Aorta (tissue), 5 donors: ENCODE results near the gene SPON2. TPM values are rescaled to one million over a fixed set of nuclear protein-coding genes. Genes with fewer than 3 reads are reported as not detected.
A peak's percentile ranks its signal among the peaks of the same experiment; 100 is the strongest.

ENCODE experiments used
- ATAC-seq: fragments of 200-7000 bp; cut with Tn5 transposase; one replicate; pipeline ENCODE4 v1.9.1; 2022; ENCODE audit warnings: moderate library complexity; ENCODE audit not compliant: low FRiP score
- DNase-seq, 2 donors: peaks; one replicate each; pipeline ENCODE4 v3.0.0-alpha.2; 2020
- H3K27ac ChIP-seq, 2 donors: one replicate each; pipeline ENCODE4 v1.5.1; 2013; ENCODE audit warnings: low read length in 2 of 2, mild to moderate bottlenecking in 2 of 2, moderate library complexity in 2 of 2, control low read depth in 1 of 2, inconsistent platforms in 1 of 2, low read depth in 1 of 2
- H3K27me3 ChIP-seq, 2 donors: one replicate each; pipeline ENCODE4 v1.6.1; 2013; ENCODE audit warnings: control low read depth in 1 of 2, low read length in 1 of 2, mild to moderate bottlenecking in 1 of 2, moderate library complexity in 1 of 2; ENCODE audit not compliant: insufficient read depth in 2 of 2, control insufficient read depth in 1 of 2
- H3K36me3 ChIP-seq, 2 donors: one replicate each; pipeline ENCODE4 v1.6.1; 2013; ENCODE audit warnings: control low read depth in 1 of 2, low read length in 1 of 2, mild to moderate bottlenecking in 1 of 2; ENCODE audit not compliant: insufficient read depth in 2 of 2, control insufficient read depth in 1 of 2
- H3K4me1 ChIP-seq, 2 donors: one replicate each; pipeline ENCODE4 v1.6.1; 2013; ENCODE audit warnings: low read length in 2 of 2, control low read depth in 1 of 2, mild to moderate bottlenecking in 1 of 2, moderate library complexity in 1 of 2; ENCODE audit not compliant: insufficient read depth in 2 of 2, control insufficient read depth in 1 of 2
- H3K4me3 ChIP-seq, 2 donors: one replicate each; pipeline ENCODE4 v1.5.1; 2013; ENCODE audit warnings: low read length in 2 of 2, control low read depth in 1 of 2, mild to moderate bottlenecking in 1 of 2
- H3K9me3 ChIP-seq: one replicate; pipeline ENCODE4 v1.6.1; 2013; ENCODE audit warnings: mild to moderate bottlenecking, low read length; ENCODE audit not compliant: control insufficient read depth
- WGBS, 2 donors: extraction: QIAGEN DNeasy Blood & Tissue Kit; methylation state at CpG; one replicate each; pipeline ENCODE4 v1.1.7; 2013; 5-methylcytosine and 5-hydroxymethylcytosine counted together
- intact Hi-C, 2 donors: fragments of 100-400 bp; cut with DNase I; formaldehyde crosslinking; loops; one replicate each; pipeline versions ENCODE4 v1.14.2 to v1.15.0; 2022
- polyA plus RNA-seq, 2 donors: library from polyadenylated mRNA; stranded (reverse); fragments of 200-250 nt; gene quantifications; one replicate each; pipeline ENCODE4 v1.2.3, GENCODE V29; 2013
- total RNA-seq, 2 donors: library from RNA; stranded (reverse); fragmentation: NEBNext Ultra II Directional; extraction: Animal tissue kit (Norgen Biotek cat#: 25700); gene quantifications; one replicate each; pipeline ENCODE4 v1.2.1, GENCODE V29; 2021
- donor health status: healthy with polysubstance abuse.
- donor health status: Bipolar disorder and iron deficiency.
- donor health status: DM: no; HTN: no; CAD: no.
- donor health status: DM: no; HTN: no; CAD: no.
- donor health status: DM: yes; HTN: yes; CAD: no.

Gene SPON2
- total and polyA plus RNA-seq, 4 donors: 4.9 to 40.8 (median 5.5) TPM

GRCh38 chr4:1164956-1165545, 7.3 kb downstream of the SPON2 start:
- Histone ChIP-seq H3K27ac (no peak overlapping the region), H3K4me3 (no peak overlapping the region), H3K4me1 (no peaks in the 10 kb centered on the region), H3K9me3 (no peaks in the 10 kb centered on the region), H3K36me3 (no peaks in the 10 kb centered on the region), H3K27me3 (no peaks in the 10 kb centered on the region)
- DNase-seq: no peak
- intact Hi-C loops: loop anchor here (5.0 to 10.0 kb wide), 3 partner anchors 47 to 180 kb away; partner anchors contain the start of genes UVSSA (in 2 of the 2) and CTBP1 (in 1 of the 2)
- 85 to 98% methylated on average over 13 of the region's 13 CpGs for WGBS, 2 donors
- no peak for ATAC-seq

- H3K4me1 ChIP-seq: no peaks in the 10 kb centered on the region
- ATAC-seq (no peak), DNase-seq (no peak)
- no peak overlapping the region for H3K4me3 ChIP-seq
- no peaks in the 10 kb centered on the region for H3K36me3 ChIP-seq
- no peaks in the 10 kb centered on the region for H3K9me3 ChIP-seq
- H3K27me3 ChIP-seq: no peaks in the 10 kb centered on the region
- no peak overlapping the region for H3K27ac ChIP-seq
- intact Hi-C loops: loop anchor here (10.0 kb wide), 1 partner anchor 180 kb away; the partner anchor contains the start of gene UVSSA (in 2 of the 2)
- WGBS, 2 donors: 96 to 98% methylated on average over 5 of the region's 5 CpGs
These were observed 7.9 kb downstream of the SPON2 start for GRCh38 chr4:1164444-1164843.

DNA sequence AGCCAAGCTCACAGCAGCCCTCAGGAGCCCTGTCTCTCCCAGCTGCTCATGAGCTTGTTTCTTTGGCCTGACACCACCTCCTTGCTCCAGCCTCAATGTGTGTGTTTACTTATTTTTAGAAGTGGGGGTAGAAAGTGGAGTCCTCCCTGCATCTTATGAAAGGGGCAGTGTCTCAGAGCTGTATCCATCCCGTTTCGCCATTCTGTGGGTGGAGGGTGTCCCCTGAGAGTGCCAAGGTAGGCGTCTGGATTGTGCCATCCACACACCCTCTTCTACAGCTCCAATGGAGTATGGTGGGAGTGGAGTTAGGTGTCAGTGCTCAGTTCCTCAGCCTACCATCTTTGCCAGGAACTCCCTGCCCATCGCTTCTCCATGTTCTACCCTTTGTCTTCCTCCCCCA, 8.3 kb downstream of the SPON2 start:
- intact Hi-C loops: loop anchor here (10.0 kb wide), 1 partner anchor 181 kb away; the partner anchor contains the start of gene UVSSA (in 2 of the 2)
- no peaks in the 10 kb centered on the region for H3K36me3 ChIP-seq
- no peak overlapping the region for H3K4me3 ChIP-seq
- 88% methylated on average over 4 of the region's 4 CpGs for WGBS, 2 donors
- H3K9me3 ChIP-seq: no peaks in the 10 kb centered on the region
- H3K27me3 ChIP-seq: no peaks in the 10 kb centered on the region
- H3K4me1 ChIP-seq: no peaks in the 10 kb centered on the region
- ATAC-seq (no peak), DNase-seq (no peak)
- H3K27ac ChIP-seq: no peak overlapping the region

DNA sequence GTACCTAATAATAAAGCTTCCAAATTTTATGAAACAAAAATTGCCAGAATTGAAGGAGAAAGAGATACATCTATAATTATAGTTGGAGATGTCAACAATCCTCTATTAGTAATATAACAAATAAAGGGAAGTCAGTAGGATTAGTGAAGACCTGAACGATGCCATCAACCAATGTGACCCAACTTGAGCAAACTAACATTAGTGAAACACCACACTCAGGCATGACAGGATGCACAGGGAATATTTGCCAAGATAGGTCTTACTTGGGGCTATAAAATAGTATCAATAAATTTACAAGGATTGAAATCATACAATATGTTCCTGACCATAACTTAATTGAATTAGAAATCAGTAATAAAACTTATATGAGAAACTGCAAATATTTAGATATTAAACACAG, 12.0 kb downstream of the SPON2 start:
- Histone ChIP-seq H3K27ac (no peak overlapping the region), H3K4me3 (no peak overlapping the region), H3K9me3 (no peaks in the 10 kb centered on the region), H3K27me3 (no peaks in the 10 kb centered on the region), H3K36me3 (no peaks in the 10 kb centered on the region), H3K4me1 (no peaks in the 10 kb centered on the region)
- ATAC-seq: no peak
- WGBS, 2 donors: 86% methylated on average over 1 of the region's 1 CpG
- DNase-seq: no peak
- intact Hi-C loops: loop anchor here (10.0 kb wide), 1 partner anchor 184 kb away; the partner anchor contains the start of gene UVSSA (in 2 of the 2)

- 88 to 96% methylated on average over 8 of the region's 8 CpGs for WGBS, 2 donors
- no peaks in the 10 kb centered on the region for H3K4me1 ChIP-seq
- H3K27ac ChIP-seq: no peak overlapping the region
- no peaks in the 10 kb centered on the region for H3K27me3 ChIP-seq
- DNase-seq: no peak
- no peaks in the 10 kb centered on the region for H3K9me3 ChIP-seq
- no peak overlapping the region for H3K4me3 ChIP-seq
- H3K36me3 ChIP-seq: no peaks in the 10 kb centered on the region
- intact Hi-C loops: no loop called here
- ATAC-seq: no peak
These were observed 16.3 kb downstream of the SPON2 start for GRCh38 chr4:1156069-1156468.

DNA sequence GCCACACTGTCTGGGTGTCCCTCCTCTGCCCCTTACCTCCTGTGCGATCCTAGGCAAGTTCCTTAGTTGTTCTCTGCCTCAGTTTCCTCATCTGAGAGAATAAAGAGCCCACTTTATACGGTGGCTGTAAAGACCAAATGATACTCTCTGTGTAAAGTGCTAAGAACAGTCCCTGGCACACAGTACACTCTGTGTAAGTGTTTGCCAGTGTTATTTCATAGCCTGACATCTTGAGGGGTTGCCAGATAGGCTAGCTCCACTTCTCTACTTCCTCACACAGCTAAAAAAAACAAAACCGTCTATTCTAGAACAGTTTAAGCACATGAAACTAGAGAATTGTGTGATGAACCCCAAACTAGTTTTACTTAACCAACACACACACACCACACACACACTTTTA, 17.1 kb downstream of the SPON2 start:
- H3K36me3 ChIP-seq: no peaks in the 10 kb centered on the region
- H3K27ac ChIP-seq: peak overlapping the region in 1 of 2 donors; percentile 6
- ATAC-seq: peak; percentile 45
- no peak for DNase-seq
- H3K9me3 ChIP-seq: no peaks in the 10 kb centered on the region
- no peak overlapping the region for H3K4me3 ChIP-seq
- no peaks in the 10 kb centered on the region for H3K27me3 ChIP-seq
- H3K4me1 ChIP-seq: no peaks in the 10 kb centered on the region
- intact Hi-C loops: no loop called here
- 15 to 25% methylated on average over 3 of the region's 3 CpGs for WGBS, 2 donors

DNA sequence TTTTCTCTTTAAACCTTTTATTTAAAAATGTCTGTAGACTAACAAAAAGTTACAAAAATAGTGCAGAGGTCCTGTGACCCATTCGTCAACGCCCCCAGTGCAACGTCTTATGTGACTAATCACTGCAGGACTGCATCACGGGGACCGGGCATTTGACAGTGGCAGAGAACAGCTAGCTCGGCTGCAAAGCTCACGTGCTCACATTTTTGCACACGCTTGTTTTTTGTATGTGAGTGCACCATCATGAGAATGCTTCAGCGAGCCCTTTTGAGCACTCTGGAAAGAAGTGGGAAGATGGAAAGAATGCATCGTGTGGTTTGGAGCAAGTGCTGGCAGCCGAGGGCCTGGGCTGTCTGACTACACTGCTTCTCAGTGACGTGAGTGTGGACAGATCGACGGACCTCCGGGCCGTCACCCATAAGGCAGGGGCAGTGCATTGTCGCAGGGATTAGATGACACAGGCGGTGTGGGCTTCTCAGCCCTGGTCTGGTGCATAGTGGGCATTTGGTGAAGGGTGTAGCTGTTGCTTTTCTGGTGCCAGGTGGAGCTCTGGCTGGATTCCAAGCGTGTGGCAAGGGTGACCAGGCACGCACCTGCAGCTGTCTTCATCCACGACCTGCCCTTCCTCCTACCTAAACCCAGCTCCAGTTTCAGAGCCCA, 17.7 kb downstream of the SPON2 start:
- WGBS, 2 donors: 9 to 15% methylated on average over 21 of the region's 21 CpGs
- intact Hi-C loops: no loop called here
- no peaks in the 10 kb centered on the region for H3K27me3 ChIP-seq
- H3K4me1 ChIP-seq: no peaks in the 10 kb centered on the region
- peak; percentile 72 for ATAC-seq
- H3K4me3 ChIP-seq: no peak overlapping the region
- H3K36me3 ChIP-seq: no peaks in the 10 kb centered on the region
- DNase-seq: peak; percentile 83 to 85
- H3K27ac ChIP-seq: peak overlapping the region in 1 of 2 donors; percentile 6
- H3K9me3 ChIP-seq: no peaks in the 10 kb centered on the region

DNA sequence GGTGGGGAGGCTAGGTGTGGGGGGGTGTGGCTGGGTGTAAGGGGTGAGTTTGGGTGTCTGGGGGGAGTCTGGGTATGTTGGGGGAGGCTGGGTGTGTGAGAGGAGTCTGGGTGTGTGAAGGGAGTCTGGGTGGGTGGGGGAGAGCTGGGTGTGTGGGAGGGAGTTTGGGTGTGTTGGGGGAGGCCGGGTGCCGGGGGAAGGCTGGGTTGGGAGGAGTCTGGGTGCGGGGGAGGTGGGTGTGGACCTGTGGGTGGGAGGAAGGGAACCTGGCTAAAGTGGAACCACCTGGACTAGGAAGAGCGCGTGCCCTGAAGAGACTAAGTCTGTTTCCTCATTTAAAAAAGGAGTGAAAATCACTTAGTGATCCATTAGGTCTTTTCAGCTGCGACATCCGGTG, 18.3 kb downstream of the SPON2 start:
- Histone ChIP-seq H3K27ac (no peak overlapping the region), H3K4me1 (no peaks in the 10 kb centered on the region), H3K4me3 (no peak overlapping the region), H3K9me3 (no peaks in the 10 kb centered on the region), H3K27me3 (no peaks in the 10 kb centered on the region), H3K36me3 (no peaks in the 10 kb centered on the region)
- DNase-seq (peak in 1 of 2 donors; percentile 74), ATAC-seq (no peak)
- WGBS, 2 donors: 28% methylated on average over 7 of the region's 7 CpGs
- intact Hi-C loops: no loop called here

DNA sequence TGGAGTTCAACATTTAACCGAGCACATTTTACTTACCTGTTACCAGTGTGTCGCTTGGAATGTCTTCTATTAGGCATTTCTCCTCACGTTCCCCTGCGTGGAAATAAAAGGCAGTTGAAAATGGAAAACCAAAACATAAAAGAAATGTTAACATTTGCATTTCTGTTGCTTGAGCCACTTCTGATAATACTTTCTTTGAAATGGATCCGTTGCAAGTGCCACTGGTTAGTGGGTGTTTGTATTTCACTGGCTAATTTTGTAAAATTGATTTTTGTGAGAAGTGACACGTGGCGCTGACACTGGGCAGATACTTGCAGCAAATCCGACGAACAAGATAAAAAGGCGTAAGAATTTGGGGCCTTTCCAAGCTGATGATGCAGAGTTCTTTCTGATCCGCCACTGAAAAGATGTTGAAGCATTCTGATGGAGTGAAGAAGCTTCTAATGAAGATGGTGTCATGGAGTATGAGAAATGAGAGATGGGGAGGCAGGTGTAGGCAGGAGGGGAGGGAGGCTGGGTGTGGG, 18.8 kb downstream of the SPON2 start:
- H3K9me3 ChIP-seq: no peaks in the 10 kb centered on the region
- no peaks in the 10 kb centered on the region for H3K27me3 ChIP-seq
- ATAC-seq: no peak
- intact Hi-C loops: no loop called here
- H3K36me3 ChIP-seq: no peaks in the 10 kb centered on the region
- H3K4me3 ChIP-seq: no peak overlapping the region
- H3K4me1 ChIP-seq: no peaks in the 10 kb centered on the region
- H3K27ac ChIP-seq: no peak overlapping the region
- 79 to 84% methylated on average over 11 of the region's 11 CpGs for WGBS, 2 donors
- DNase-seq: no peak
